Esophagus (tissue), 2 donors: ENCODE results near the gene OSBPL2. TPM values are rescaled to one million over a fixed set of nuclear protein-coding genes. Genes with fewer than 3 reads are reported as not detected.

Source experiments
- H3K27ac ChIP-seq, 2 donors: one replicate each; pipeline ENCODE4 v1.5.1; 2013; ENCODE audit warnings: low read depth in 2 of 2, mild to moderate bottlenecking in 2 of 2, inconsistent platforms in 1 of 2, low read length in 1 of 2, moderate library complexity in 1 of 2
- H3K27me3 ChIP-seq, 2 donors: one replicate each; pipeline ENCODE4 v1.6.1; 2013; ENCODE audit warnings: low read length in 2 of 2, control low read depth in 1 of 2, mild to moderate bottlenecking in 1 of 2; ENCODE audit not compliant: insufficient read depth in 2 of 2, control insufficient read depth in 1 of 2
- H3K36me3 ChIP-seq, 2 donors: one replicate each; pipeline ENCODE4 v1.6.1; 2013; ENCODE audit warnings: low read length in 1 of 2; ENCODE audit not compliant: control insufficient read depth in 2 of 2, insufficient read depth in 2 of 2
- H3K4me1 ChIP-seq, 2 donors: one replicate each; pipeline ENCODE4 v1.6.1; 2013; ENCODE audit warnings: low read length in 1 of 2; ENCODE audit not compliant: control insufficient read depth in 2 of 2, insufficient read depth in 2 of 2
- H3K4me3 ChIP-seq, 2 donors: one replicate each; pipeline ENCODE4 v1.5.1; 2013; ENCODE audit warnings: low read length in 2 of 2, mild to moderate bottlenecking in 2 of 2, low read depth in 1 of 2, moderate library complexity in 1 of 2
- H3K9me3 ChIP-seq, 2 donors: one replicate each; pipeline ENCODE4 v1.6.1; 2013; ENCODE audit warnings: mild to moderate bottlenecking in 2 of 2, low read depth in 1 of 2, low read length in 1 of 2, moderate library complexity in 1 of 2; ENCODE audit not compliant: control insufficient read depth in 2 of 2, insufficient read depth in 1 of 2
- WGBS, 2 donors: extraction: QIAGEN DNeasy Blood & Tissue Kit; methylation state at CpG; one replicate each; pipeline ENCODE4 v1.1.7; 2013; 5-methylcytosine and 5-hydroxymethylcytosine counted together
- polyA plus RNA-seq, 2 donors: library from polyadenylated mRNA; stranded (reverse); fragments of 200-250 nt; gene quantifications; one replicate each; pipeline ENCODE4 v1.2.3, GENCODE V29; 2013
- donor health status: healthy with polysubstance abuse.
- donor health status: Bipolar disorder and iron deficiency.

Gene OSBPL2
- polyA plus RNA-seq, 2 donors = 31.2 to 32.3 TPM

DNA sequence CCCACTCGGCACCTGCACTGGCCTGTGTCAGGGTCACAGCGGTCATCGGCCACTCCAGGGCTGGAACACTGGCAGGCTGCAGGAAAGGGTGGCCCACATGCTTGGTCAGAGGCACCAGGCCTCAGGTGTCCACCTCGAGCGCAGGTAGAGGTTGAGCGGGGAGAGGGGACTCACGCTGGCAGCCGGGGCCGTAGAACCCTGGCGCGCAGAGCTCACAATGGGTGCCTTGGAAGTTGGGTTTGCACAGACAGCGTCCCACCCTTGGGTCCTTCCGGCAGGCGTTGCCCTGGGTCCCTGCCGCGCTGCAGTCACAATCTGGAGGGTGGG is 99.9 kb downstream of the OSBPL2 start:
- Histone ChIP-seq H3K9me3 (peaks cover 0 to 7% of the 10 kb centered on the region in 2 donors), H3K4me3 (no peak overlapping the region), H3K4me1 (peaks cover 0 to 3% of the 10 kb centered on the region in 2 donors), H3K36me3 (peaks cover 2 to 45% of the 10 kb centered on the region in 2 donors), H3K27ac (no peak overlapping the region), H3K27me3 (no peaks in the 10 kb centered on the region)
- 94% methylated on average over 16 of the region's 16 CpGs for WGBS, 2 donors

DNA sequence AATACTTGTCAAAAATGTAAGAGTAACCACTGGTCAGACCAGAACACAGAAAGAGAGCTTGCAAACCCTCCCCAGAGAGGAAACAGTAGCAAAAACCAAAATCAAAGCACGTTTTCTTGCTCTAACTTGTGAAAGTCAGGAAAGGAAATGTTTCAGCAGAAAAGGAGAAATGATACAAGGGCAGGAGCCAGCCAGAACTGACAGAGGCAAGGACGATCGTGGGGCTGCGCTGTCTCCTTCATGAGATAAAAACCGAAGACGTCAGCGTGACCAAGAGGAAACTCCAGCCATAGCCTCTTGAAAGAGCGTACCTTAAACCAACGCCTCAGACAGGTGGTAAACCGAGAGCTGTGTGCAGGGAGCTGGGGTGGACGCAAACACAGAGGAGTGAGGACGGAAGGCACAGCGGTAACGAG is 101.3 kb downstream of the OSBPL2 start:
- Histone ChIP-seq H3K4me3 (no peak overlapping the region), H3K27ac (no peak overlapping the region), H3K36me3 (peaks cover 0 to 34% of the 10 kb centered on the region in 2 donors), H3K4me1 (no peaks in the 10 kb centered on the region), H3K27me3 (no peaks in the 10 kb centered on the region), H3K9me3 (peaks cover 0 to 7% of the 10 kb centered on the region in 2 donors)
- WGBS, 2 donors = 59 to 69% methylated on average over 14 of the region's 14 CpGs

DNA sequence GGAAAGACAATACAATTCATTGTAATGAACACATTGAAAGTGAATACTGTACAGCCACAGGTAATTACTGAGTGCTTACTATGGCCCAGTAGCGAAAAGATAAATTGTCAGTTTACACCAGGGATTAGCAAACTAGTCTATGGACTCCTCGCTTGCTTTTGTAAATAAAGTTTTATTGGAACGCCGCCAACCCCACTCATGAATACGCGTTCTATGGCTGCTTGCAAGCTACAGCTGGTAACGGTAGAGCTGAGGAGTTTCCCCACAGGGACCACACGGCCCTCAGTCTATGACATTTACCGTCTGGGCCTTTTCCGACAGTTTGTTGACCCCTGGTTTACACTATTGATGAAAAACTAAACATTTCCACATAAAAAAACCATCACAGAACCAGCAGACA is 104.6 kb downstream of the OSBPL2 start:
- Histone ChIP-seq H3K4me3 (no peak overlapping the region), H3K27me3 (no peaks in the 10 kb centered on the region), H3K4me1 (no peaks in the 10 kb centered on the region), H3K9me3 (peaks cover 0 to 2% of the 10 kb centered on the region in 2 donors), H3K27ac (no peak overlapping the region), H3K36me3 (peaks cover 0 to 24% of the 10 kb centered on the region in 2 donors)
- WGBS, 2 donors = 52 to 64% methylated on average over 10 of the region's 10 CpGs

DNA sequence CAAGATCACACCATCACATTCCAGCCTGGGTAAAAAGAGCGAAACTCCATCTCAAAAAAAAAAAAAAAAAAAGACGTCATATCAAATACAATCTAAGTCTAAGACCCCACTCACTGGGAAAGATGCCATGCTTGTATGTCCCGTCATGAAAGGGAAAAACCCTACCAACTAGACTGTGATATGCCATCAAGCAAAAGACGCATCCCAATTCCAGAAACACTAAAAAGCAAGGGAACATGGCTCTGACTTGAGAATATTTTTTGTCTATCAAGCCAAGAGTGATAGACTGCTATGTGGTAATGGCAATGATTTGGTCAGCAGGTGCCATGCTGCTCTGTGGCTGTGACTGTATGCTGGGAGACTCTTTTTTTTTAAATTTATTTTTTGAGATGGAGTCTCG is 105.8 kb downstream of the OSBPL2 start:
- peaks cover 0 to 2% of the 10 kb centered on the region in 2 donors for H3K9me3 ChIP-seq
- H3K27me3 ChIP-seq = no peaks in the 10 kb centered on the region
- H3K4me3 ChIP-seq = no peak overlapping the region
- peaks cover 0 to 20% of the 10 kb centered on the region in 2 donors for H3K36me3 ChIP-seq
- H3K4me1 ChIP-seq = no peaks in the 10 kb centered on the region
- 87 to 91% methylated on average over 5 of the region's 5 CpGs for WGBS, 2 donors
- no peak overlapping the region for H3K27ac ChIP-seq

DNA sequence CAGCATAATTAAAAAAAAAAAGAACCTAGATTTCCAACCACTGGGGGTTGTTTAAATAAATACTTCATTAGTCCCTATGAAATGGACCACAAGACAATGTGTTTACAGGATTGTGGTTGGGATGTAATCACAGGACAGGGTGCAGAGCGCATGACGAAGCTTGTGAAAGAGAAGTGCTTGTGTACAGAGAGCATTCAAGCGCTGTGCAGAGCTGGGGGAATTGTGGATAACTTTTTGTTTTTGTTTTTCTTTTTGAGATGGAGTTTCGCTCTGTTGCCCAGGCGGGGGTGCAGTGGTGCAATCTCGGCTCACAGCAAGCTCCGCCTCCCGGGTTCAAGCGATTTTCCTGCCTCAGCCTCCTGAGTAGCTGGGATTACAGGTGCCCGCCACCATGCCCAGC is 106.5 kb downstream of the OSBPL2 start:
- peaks cover 0 to 19% of the 10 kb centered on the region in 2 donors for H3K36me3 ChIP-seq
- H3K4me1 ChIP-seq = peaks cover 0 to 1% of the 10 kb centered on the region in 2 donors
- H3K27me3 ChIP-seq = no peaks in the 10 kb centered on the region
- no peak overlapping the region for H3K4me3 ChIP-seq
- peaks cover 0 to 2% of the 10 kb centered on the region in 2 donors for H3K9me3 ChIP-seq
- whole genome bisulfite sequencing, 2 donors = 86 to 89% methylated on average over 10 of the region's 10 CpGs
- H3K27ac ChIP-seq = no peak overlapping the region

Other genes with a start within 250 kb of the OSBPL2 start
- gene TAF4, start 172.6 kb upstream of the OSBPL2 start, polyA plus RNA-seq = 1 to 10 TPM; 4.2 to 5.8 TPM
- gene LSM14B, start 116.0 kb upstream of the OSBPL2 start, polyA plus RNA-seq = 10 to 100 TPM; 12.3 to 20.2 TPM
- gene PSMA7, start 95.1 kb upstream of the OSBPL2 start, polyA plus RNA-seq = 100 to 1,000 TPM in 1 of 2 donors, 10 to 100 TPM in 1; 96.8 to 294 TPM
- 10 to 100 TPM in 1 of 2 donors, 1 to 10 TPM in 1; 5.5 to 14.7 TPM for gene SS18L1, start 94.8 kb upstream of the OSBPL2 start, polyA plus RNA-seq
- 10 to 100 TPM; 19.4 to 25.4 TPM for gene MTG2, start 55.5 kb upstream of the OSBPL2 start, polyA plus RNA-seq
- under 1 TPM in 1 of 2 donors, not detected in 1; 0.02 TPM for gene HRH3, start 18.2 kb upstream of the OSBPL2 start, polyA plus RNA-seq
- 100 to 1,000 TPM in 1 of 2 donors, 10 to 100 TPM in 1; 84.9 to 117 TPM for gene ADRM1, start 64.5 kb downstream of the OSBPL2 start, polyA plus RNA-seq
- 100 to 1,000 TPM in 1 of 2 donors, 10 to 100 TPM in 1; 79.9 to 329 TPM for gene LAMA5, start 128.8 kb downstream of the OSBPL2 start, polyA plus RNA-seq
- 1,000 to 10,000 TPM; 4,370 to 5,155 TPM for gene RPS21, start 148.6 kb downstream of the OSBPL2 start, polyA plus RNA-seq
- gene CABLES2, start 168.8 kb downstream of the OSBPL2 start, polyA plus RNA-seq = 1 to 10 TPM; 1.6 to 2.4 TPM
- 10 to 100 TPM in 1 of 2 donors, 1 to 10 TPM in 1; 4.0 to 16.8 TPM for gene RBBP8NL, start 189.0 kb downstream of the OSBPL2 start, polyA plus RNA-seq
- gene GATA5, start 237.5 kb downstream of the OSBPL2 start, polyA plus RNA-seq = under 1 TPM; 0.01 to 0.04 TPM